ENCODE data around the gene SEC22C. TPM values are rescaled to one million over a fixed set of nuclear protein-coding genes. Genes with fewer than 3 reads are reported as not detected.
"Not testable (repeated sequence)": the region's sequence is repeated elsewhere in the genome, so short reads cannot be mapped to it uniquely, and the experiment has no call there.

SEC22C gene
- total RNA-seq, 1 donor from 2014 or later: 56.2 TPM

- no peaks in the 10 kb centered on the region for H3K27me3 Mint-ChIP-seq (ENCODE audit: unreplicated experiment)
- no peak for TF ChIP-seq CTCF (IDR thresholded peaks at IDR 0.05)
Measured at GRCh38 chr3:42600111-42600957, 18.6 kb upstream of the SEC22C start, which contains the start of gene NKTR. TSS of gene NKTR (plus strand) at chr3:42600686. CDS start at chr3:42601007, 321 bp downstream.

GRCh38 chr3:42597098-42597497, 15.3 kb upstream of the SEC22C start:
- not testable (repeated sequence) for DNase-seq (ENCODE audit: extremely low spot score, unreplicated experiment); H3K9me3 Mint-ChIP-seq (ENCODE audit: unreplicated experiment); H3K27me3 Mint-ChIP-seq (ENCODE audit: unreplicated experiment); H3K27ac Mint-ChIP-seq (ENCODE audit: unreplicated experiment); H3K4me3 Mint-ChIP-seq (ENCODE audit: unreplicated experiment)
- Mint-ChIP-seq H3K4me1 (ENCODE audit: unreplicated experiment) (peaks cover 22% of the 10 kb centered on the region), H3K36me3 (ENCODE audit: unreplicated experiment) (peaks cover 19% of the 10 kb centered on the region)

More at GRCh38 chr3:42600111-42600957, 18.6 kb upstream of the SEC22C start, which contains the start of gene NKTR:
- Mint-ChIP-seq H3K4me3 (ENCODE audit: unreplicated experiment) (peak within 1 kb of the TSS; percentile 94), H3K27ac (ENCODE audit: unreplicated experiment) (peak within 1 kb of the TSS; percentile 99), H3K36me3 (ENCODE audit: unreplicated experiment) (peaks cover 18% of the 10 kb centered on the region), H3K9me3 (ENCODE audit: unreplicated experiment) (peaks cover 4% of the 10 kb centered on the region), H3K4me1 (ENCODE audit: unreplicated experiment) (peaks cover 22% of the 10 kb centered on the region)
- DNase-seq (ENCODE audit: extremely low spot score, unreplicated experiment): peak; percentile 99

- TF ChIP-seq CTCF (IDR thresholded peaks at IDR 0.05): no peak
- DNase-seq (ENCODE audit: extremely low spot score, unreplicated experiment): no peak
- Mint-ChIP-seq H3K27me3 (ENCODE audit: unreplicated experiment) (no peaks in the 10 kb centered on the region), H3K4me3 (ENCODE audit: unreplicated experiment) (no peak overlapping the region), H3K36me3 (ENCODE audit: unreplicated experiment) (peaks cover 16% of the 10 kb centered on the region), H3K9me3 (ENCODE audit: unreplicated experiment) (no peaks in the 10 kb centered on the region), H3K4me1 (ENCODE audit: unreplicated experiment) (peaks cover 27% of the 10 kb centered on the region), H3K27ac (ENCODE audit: unreplicated experiment) (no peak overlapping the region)
Measured at GRCh38 chr3:42595682-42596081, 13.9 kb upstream of the SEC22C start.

GRCh38 chr3:42593635-42594034, 11.9 kb upstream of the SEC22C start:
- DNase-seq (ENCODE audit: extremely low spot score, unreplicated experiment): no peak
- Mint-ChIP-seq H3K4me1 (ENCODE audit: unreplicated experiment) (peaks cover 28% of the 10 kb centered on the region), H3K9me3 (ENCODE audit: unreplicated experiment) (no peaks in the 10 kb centered on the region), H3K4me3 (ENCODE audit: unreplicated experiment) (no peak overlapping the region), H3K36me3 (ENCODE audit: unreplicated experiment) (peaks cover 16% of the 10 kb centered on the region), H3K27ac (ENCODE audit: unreplicated experiment) (no peak overlapping the region), H3K27me3 (ENCODE audit: unreplicated experiment) (no peaks in the 10 kb centered on the region)
- no peak for TF ChIP-seq CTCF (IDR thresholded peaks at IDR 0.05)

GRCh38 chr3:42591811-42592210, 10.0 kb upstream of the SEC22C start:
- no peak for DNase-seq (ENCODE audit: extremely low spot score, unreplicated experiment)
- H3K27ac Mint-ChIP-seq (ENCODE audit: unreplicated experiment): peak overlapping the region; percentile 91
- no peaks in the 10 kb centered on the region for H3K9me3 Mint-ChIP-seq (ENCODE audit: unreplicated experiment)
- H3K36me3 Mint-ChIP-seq (ENCODE audit: unreplicated experiment): peaks cover 16% of the 10 kb centered on the region
- no peak for TF ChIP-seq CTCF (IDR thresholded peaks at IDR 0.05)
- H3K4me3 Mint-ChIP-seq (ENCODE audit: unreplicated experiment): peak overlapping the region; percentile 92
- H3K4me1 Mint-ChIP-seq (ENCODE audit: unreplicated experiment): peaks cover 22% of the 10 kb centered on the region
- no peaks in the 10 kb centered on the region for H3K27me3 Mint-ChIP-seq (ENCODE audit: unreplicated experiment)
